Omental fat pad (tissue), 4 donors: ENCODE results near the gene DAZAP1. TPM values are rescaled to one million over a fixed set of nuclear protein-coding genes. Genes with fewer than 3 reads are reported as not detected.
A peak's percentile ranks its signal among the peaks of the same experiment; 100 is the strongest.

Experiments
- ATAC-seq: fragments of 150-250 bp; one replicate; pipeline ENCODE4 v1.9.1; 2016; ENCODE audit warnings: mild to moderate bottlenecking, moderate library complexity; ENCODE audit not compliant: low FRiP score
- DNase-seq: peaks from one replicate; pipeline ENCODE4 v3.0.0-alpha.2; 2019; ENCODE audit warnings: low spot score
- CTCF ChIP-seq, 3 donors: fragments of 450-650 bp; IDR thresholded peaks; one replicate each; pipeline ENCODE4 v1.5.1; 2016 to 2017; ENCODE audit warnings: antibody characterized with exemption in 3 of 3, mild to moderate bottlenecking in 3 of 3, moderate library complexity in 2 of 3
- total RNA-seq, 4 donors: library from RNA; depleted of rRNA; stranded (reverse); fragments of >200 nt; gene quantifications; one replicate each; pipeline ENCODE4 v1.1.0, GENCODE V29; 2016

The DAZAP1 gene
- total RNA-seq, 4 donors from 2014 or later: 47.3 to 55.7 (median 51.1) TPM

DNA sequence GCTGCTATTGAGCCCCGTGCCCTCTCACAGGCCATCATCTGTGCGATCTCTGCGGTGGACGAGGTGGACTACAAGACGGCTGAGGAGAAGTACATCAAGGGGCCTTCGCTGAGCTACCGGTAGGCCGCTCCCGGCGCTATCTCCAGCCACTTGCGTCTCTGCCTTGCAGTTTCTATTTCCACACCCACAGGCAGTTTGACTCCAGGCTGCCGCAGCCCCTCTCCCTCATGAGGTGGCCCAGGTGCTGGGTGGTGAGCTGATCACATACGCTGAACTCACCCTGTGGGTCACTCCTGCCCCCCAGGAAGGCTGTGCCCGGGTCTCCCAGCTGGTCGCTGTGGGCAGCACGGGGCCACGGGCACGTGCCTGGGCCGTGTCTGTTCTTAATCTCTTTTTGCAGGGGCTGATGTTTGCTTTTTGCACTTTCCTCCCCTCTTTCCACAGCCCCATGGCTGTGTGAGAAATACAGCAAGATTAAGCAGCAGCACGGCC is 34.3 kb upstream of the DAZAP1 start:
- ATAC-seq (no peak), DNase-seq (no peak)
- TF ChIP-seq CTCF (IDR thresholded peaks at IDR 0.05): no peak

DNA sequence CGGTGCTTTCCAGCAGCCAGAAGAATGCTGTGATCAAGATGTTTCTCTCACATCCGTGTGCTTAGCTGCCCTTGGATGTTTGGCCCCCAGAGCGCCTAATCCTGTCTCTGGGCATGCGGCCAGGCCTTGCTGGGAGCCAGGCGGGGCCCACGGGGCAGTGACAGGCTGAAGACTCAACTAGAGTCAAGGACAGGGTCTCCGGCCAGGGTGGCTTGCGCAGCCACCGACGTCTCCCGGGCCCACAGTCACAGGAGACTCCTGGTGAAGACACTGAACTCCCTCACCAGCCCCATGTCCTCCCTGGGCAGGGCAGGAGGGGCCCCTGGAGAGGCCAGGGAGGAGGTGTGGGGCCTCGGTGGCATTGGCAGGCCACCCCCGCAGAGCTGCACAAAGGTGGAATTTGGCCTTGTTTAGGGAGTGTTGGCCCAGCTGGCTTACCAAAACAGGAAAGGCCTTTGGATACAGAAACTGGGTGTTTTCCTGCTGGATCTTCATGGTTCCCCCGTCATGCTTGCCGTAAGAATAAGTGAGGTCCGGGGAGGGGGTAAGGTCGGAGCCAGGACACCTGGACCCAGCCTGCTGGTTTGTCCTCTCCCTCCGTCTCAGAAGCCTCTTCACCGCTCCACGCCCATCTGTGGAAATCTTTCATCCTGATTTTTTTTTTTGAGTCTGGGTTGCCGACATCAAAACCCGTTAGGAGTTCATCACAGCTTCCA is 33.7 kb upstream of the DAZAP1 start:
- no peak for TF ChIP-seq CTCF (IDR thresholded peaks at IDR 0.05)
- DNase-seq: no peak
- no peak for ATAC-seq

- no peak for TF ChIP-seq CTCF (IDR thresholded peaks at IDR 0.05)
- DNase-seq: no peak
- no peak for ATAC-seq
Observed at GRCh38 chr19:1374250-1374577, 33.2 kb upstream of the DAZAP1 start.

GRCh38 chr19:1376415-1376805 is 31.0 kb upstream of the DAZAP1 start:
- ATAC-seq (no peak), DNase-seq (no peak)
- TF ChIP-seq CTCF (IDR thresholded peaks at IDR 0.05): no peak

DNA sequence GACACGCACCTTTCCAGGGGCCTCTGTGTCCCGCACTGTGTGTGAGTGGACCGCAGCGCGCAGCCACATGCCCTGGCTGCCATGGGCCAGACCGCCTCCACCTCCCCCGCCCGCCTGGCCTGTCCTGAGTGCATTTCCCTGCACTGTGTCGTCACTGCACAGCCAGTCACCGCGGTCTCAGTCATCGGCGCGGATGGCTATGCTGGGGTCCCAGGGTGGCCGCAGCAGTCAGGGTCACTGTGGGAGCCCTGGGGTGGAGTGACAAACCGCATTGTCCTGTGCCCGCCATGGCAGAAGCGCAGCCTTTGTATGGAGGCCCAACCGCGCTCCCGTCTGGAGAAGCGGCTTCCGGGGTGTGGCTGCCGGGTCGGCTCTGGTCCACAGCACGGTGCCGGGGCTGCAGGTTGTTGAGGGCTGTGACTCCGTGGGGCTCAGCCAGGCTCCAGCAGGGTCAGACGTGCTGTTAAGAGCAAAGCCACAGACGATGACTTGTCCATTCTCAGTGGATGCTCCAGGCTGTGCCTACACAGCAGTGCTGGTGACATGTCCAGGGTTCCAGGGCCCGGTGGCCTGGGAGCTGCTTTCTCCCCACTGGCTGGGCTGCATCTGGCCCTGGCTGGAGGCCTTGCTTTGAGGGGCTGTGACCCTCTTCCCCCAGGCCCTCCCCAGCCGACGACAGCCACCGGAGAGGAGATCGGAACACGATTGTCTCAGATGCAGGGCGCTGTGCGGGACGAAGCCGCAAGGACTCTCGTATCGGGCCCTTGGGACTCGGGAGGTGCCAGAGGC is 30.0 kb upstream of the DAZAP1 start:
- no peak for DNase-seq
- no peak for TF ChIP-seq CTCF (IDR thresholded peaks at IDR 0.05)
- peak; percentile 24 for ATAC-seq

- ATAC-seq: no peak
- no peak for TF ChIP-seq CTCF (IDR thresholded peaks at IDR 0.05)
- no peak for DNase-seq
Observed at GRCh38 chr19:1377965-1378785, 29.2 kb upstream of the DAZAP1 start.
